Gastrocnemius medialis (tissue), 4 donors: ENCODE measurements around the gene AGPAT3. TPM values are rescaled to one million over a fixed set of nuclear protein-coding genes. Genes with fewer than 3 reads are reported as not detected.

Experiments
- ATAC-seq, 2 donors: fragments of 150-250 bp; one replicate each; pipeline ENCODE4 v1.9.1; 2016
- DNase-seq, 2 donors: peaks; one replicate each; pipeline ENCODE4 v3.0.0-alpha.2; 2019
- H3K27ac ChIP-seq, 4 donors: fragments of 200-600 bp; sonication (generic); 1 replicate in 1 of 4; 2 replicates in 3 of 4; pipeline ENCODE4 v1.5.1; 2016 to 2018; ENCODE audit warnings: mild to moderate bottlenecking in 2 of 4, moderate library complexity in 1 of 4
- H3K27me3 ChIP-seq, 3 donors: fragments of 200-600 bp; sonication (generic) in 2 of 3; 1 replicate in 1 of 3; 2 replicates in 2 of 3; pipeline versions ENCODE4 v1.5.1 to v1.6.0; 2016 to 2019; ENCODE audit warnings: mild to moderate bottlenecking in 1 of 3, moderate library complexity in 1 of 3
- H3K36me3 ChIP-seq, 2 donors: fragments of 200-600 bp; sonication (generic) in 1 of 2; one replicate each; pipeline ENCODE4 v1.5.1; 2017 to 2018
- H3K4me1 ChIP-seq, 2 donors: fragments of 200-600 bp; sonication (generic) in 1 of 2; one replicate each; pipeline ENCODE4 v1.5.1; 2016 to 2017; ENCODE audit warnings: mild to moderate bottlenecking in 2 of 2
- H3K4me3 ChIP-seq, 4 donors: fragments of 200-600 bp; sonication (generic) in 3 of 4; 1 replicate in 1 of 4; 2 replicates in 3 of 4; pipeline ENCODE4 v1.5.1; 2016 to 2019; ENCODE audit warnings: mild to moderate bottlenecking in 2 of 4
- H3K9me3 ChIP-seq, 3 donors: fragments of 200-600 bp; sonication (generic) in 2 of 3; 1 replicate in 1 of 3; 2 replicates in 2 of 3; pipeline ENCODE4 v1.5.1; 2016 to 2019
- POLR2A ChIP-seq, 2 donors: fragments of 450-650 bp; IDR thresholded peaks; one replicate each; pipeline ENCODE4 v1.6.1; 2017; ENCODE audit warnings: antibody characterized with exemption in 2 of 2, mild to moderate bottlenecking in 2 of 2, moderate library complexity in 2 of 2
- in situ Hi-C, 4 donors: fragments of 200-750 bp; cut with MboI; loops; one replicate each; pipeline versions ENCODE4 v1.15.0 to v1.8.0; 2017; ENCODE audit warnings: low sequenced_read_pairs in 4 of 4
- intact Hi-C: fragments of 100-400 bp; cut with DNase I; formaldehyde crosslinking; loops from one replicate; pipeline ENCODE4 v1.15.1; 2023; ENCODE audit warnings: low total_unique reads
- total RNA-seq, 4 donors: library from RNA; depleted of rRNA; stranded (reverse); fragments of >200 nt; gene quantifications; one replicate each; pipeline versions ENCODE4 v1.1.0 to v1.2.3, GENCODE V29; 2016
- TF ChIP-seq, protein P1 (sequence below), 5 experiments: fragments of 450-650 bp in 3 of 5; fragments of 200-600 bp in 2 of 5; sonication (generic) in 2 of 5; IDR thresholded peaks in 4 of 5; conservative IDR thresholded peaks in 1 of 5; 1 replicate in 4 of 5; 2 replicates in 1 of 5; pipeline ENCODE4 v1.5.1; 2016 to 2019; ENCODE audit warnings: antibody characterized with exemption in 5 of 5, mild to moderate bottlenecking in 3 of 5, moderate library complexity in 3 of 5

The AGPAT3 gene
- total RNA-seq, 4 donors from 2014 or later, result 44.2 to 102 (median 59.3) TPM

DNA sequence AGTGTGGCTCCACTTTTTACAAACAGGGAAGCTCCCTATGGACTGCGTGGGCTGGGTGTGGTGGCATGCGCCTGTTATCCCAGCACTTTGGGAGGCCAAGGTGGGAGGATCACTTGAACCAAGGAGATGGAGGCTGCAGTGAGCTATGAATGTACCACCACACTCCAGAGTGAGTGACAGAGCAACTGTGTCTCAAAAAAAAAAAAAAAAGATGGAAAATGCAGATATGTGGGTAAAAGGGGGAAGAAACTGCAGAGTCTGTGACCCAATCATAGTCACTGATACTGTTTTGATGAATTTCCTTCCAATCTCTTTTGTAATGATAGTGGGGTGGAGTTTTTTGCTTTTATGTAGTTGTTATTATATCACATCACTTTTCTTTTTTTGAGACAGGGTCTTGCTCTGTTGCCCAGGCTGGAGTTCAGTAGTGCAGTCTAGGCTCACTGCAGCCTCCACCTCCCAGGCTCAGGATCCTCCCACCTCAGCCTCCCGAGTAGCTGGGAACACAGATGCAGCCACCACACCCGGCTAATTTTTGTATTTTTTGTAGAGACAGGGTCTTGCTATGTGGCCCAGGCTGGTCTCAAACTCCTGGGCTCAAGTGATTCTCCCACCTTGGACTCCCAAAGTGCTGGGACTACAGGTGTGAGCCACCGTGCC is 138.4 kb downstream of the AGPAT3 start:
- intact Hi-C loops (no loop called here), in situ Hi-C loops (no loop called here)
- TF ChIP-seq, protein P1, sequence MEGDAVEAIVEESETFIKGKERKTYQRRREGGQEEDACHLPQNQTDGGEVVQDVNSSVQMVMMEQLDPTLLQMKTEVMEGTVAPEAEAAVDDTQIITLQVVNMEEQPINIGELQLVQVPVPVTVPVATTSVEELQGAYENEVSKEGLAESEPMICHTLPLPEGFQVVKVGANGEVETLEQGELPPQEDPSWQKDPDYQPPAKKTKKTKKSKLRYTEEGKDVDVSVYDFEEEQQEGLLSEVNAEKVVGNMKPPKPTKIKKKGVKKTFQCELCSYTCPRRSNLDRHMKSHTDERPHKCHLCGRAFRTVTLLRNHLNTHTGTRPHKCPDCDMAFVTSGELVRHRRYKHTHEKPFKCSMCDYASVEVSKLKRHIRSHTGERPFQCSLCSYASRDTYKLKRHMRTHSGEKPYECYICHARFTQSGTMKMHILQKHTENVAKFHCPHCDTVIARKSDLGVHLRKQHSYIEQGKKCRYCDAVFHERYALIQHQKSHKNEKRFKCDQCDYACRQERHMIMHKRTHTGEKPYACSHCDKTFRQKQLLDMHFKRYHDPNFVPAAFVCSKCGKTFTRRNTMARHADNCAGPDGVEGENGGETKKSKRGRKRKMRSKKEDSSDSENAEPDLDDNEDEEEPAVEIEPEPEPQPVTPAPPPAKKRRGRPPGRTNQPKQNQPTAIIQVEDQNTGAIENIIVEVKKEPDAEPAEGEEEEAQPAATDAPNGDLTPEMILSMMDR (IDR thresholded peaks at IDR 0.05 in 4 of 5, conservative IDR thresholded peaks at IDR 0.05 in 1 of 5), result no peak
- TF ChIP-seq POLR2A (IDR thresholded peaks at IDR 0.05), result no peak
- Histone ChIP-seq H3K27me3 (no peaks in the 10 kb centered on the region), H3K4me1 (no peaks in the 10 kb centered on the region), H3K27ac (no peak overlapping the region), H3K36me3 (no peaks in the 10 kb centered on the region), H3K4me3 (no peak overlapping the region), H3K9me3 (no peaks in the 10 kb centered on the region)
- ATAC-seq, result no peak
- no peak for DNase-seq

GRCh38 chr21:44005071-44005470 is 140.0 kb downstream of the AGPAT3 start:
- ATAC-seq (no peak), DNase-seq (no peak)
- TF ChIP-seq, protein P1 (IDR thresholded peaks at IDR 0.05 in 4 of 5, conservative IDR thresholded peaks at IDR 0.05 in 1 of 5), result no peak
- TF ChIP-seq POLR2A (IDR thresholded peaks at IDR 0.05), result no peak
- H3K27me3 ChIP-seq, result no peaks in the 10 kb centered on the region
- H3K36me3 ChIP-seq, result no peaks in the 10 kb centered on the region
- intact Hi-C loops (no loop called here), in situ Hi-C loops (no loop called here)
- no peak overlapping the region for H3K27ac ChIP-seq
- H3K4me1 ChIP-seq, result no peaks in the 10 kb centered on the region
- no peaks in the 10 kb centered on the region for H3K9me3 ChIP-seq
- H3K4me3 ChIP-seq, result no peak overlapping the region

DNA sequence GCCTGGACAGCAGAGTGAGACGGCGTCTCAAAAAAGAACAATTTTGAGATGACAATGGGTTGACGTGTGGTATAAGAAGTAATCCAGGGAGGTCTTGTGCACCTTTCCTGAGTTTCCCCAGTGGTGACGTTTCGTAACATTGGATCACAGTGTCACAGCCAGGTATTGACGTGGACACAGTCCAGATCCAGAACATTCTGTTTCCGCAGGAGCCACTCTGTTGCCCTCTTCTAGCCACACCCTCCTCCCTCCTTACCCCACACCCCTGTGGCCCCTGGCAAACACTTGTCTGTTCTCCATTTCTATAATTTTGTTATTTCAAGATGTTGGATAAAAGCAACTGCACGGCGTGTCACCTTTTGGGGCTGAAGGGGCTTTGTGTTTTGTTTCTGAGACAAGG is 140.6 kb downstream of the AGPAT3 start:
- in situ Hi-C loops (no loop called here), intact Hi-C loops (no loop called here)
- no peaks in the 10 kb centered on the region for H3K36me3 ChIP-seq

GRCh38 chr21:44006017-44006619 is 141.1 kb downstream of the AGPAT3 start:
- intact Hi-C loops (no loop called here), in situ Hi-C loops (no loop called here)
- Histone ChIP-seq H3K9me3 (no peaks in the 10 kb centered on the region), H3K36me3 (no peaks in the 10 kb centered on the region), H3K27ac (no peak overlapping the region), H3K4me1 (peaks cover 2% of the 10 kb centered on the region in 2 donors), H3K27me3 (no peaks in the 10 kb centered on the region), H3K4me3 (no peak overlapping the region)
- DNase-seq, result no peak
- TF ChIP-seq, protein P1 (IDR thresholded peaks at IDR 0.05 in 4 of 5, conservative IDR thresholded peaks at IDR 0.05 in 1 of 5), result no peak
- TF ChIP-seq POLR2A (IDR thresholded peaks at IDR 0.05), result no peak
- ATAC-seq, result no peak

More for the DNA sequence above, 140.6 kb downstream of the AGPAT3 start:
- no peak overlapping the region for H3K27ac ChIP-seq
- H3K4me3 ChIP-seq, result no peak overlapping the region
- H3K4me1 ChIP-seq, result no peaks in the 10 kb centered on the region
- H3K9me3 ChIP-seq, result no peaks in the 10 kb centered on the region
- ATAC-seq (no peak), DNase-seq (no peak)
- no peak for TF ChIP-seq POLR2A (IDR thresholded peaks at IDR 0.05)
- TF ChIP-seq, protein P1 (IDR thresholded peaks at IDR 0.05 in 4 of 5, conservative IDR thresholded peaks at IDR 0.05 in 1 of 5), result no peak
- H3K27me3 ChIP-seq, result no peaks in the 10 kb centered on the region
